Measurements from ENCODE around the gene RFC5.

Gene RFC5

DNA sequence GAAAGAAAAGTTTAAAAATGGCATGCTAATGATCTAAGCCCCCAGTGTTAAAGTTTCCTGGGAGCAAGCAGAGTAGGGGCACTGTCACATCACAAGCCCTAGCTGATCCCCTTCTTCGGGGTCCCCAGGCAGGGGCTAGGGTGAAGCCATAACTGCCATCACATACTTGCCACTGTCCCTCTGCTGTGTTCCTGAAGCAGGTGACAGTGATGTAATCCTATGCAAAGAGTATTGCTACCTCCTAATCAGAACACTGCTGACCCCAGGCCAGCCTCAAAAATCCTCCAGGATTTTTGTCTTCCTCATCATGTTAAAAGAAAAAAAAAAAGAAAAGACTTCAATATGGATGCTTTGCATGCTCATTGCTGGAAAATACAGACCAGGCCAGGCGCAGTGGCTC is 1.2 kb upstream of the RFC5 start:
- no peak overlapping the region for H3K27ac ChIP-seq (replicated peaks)
- no peak overlapping the region for H3K4me3 ChIP-seq (replicated peaks; ENCODE audit: insufficient read depth, low read length)
- TF ChIP-seq, protein P1, sequence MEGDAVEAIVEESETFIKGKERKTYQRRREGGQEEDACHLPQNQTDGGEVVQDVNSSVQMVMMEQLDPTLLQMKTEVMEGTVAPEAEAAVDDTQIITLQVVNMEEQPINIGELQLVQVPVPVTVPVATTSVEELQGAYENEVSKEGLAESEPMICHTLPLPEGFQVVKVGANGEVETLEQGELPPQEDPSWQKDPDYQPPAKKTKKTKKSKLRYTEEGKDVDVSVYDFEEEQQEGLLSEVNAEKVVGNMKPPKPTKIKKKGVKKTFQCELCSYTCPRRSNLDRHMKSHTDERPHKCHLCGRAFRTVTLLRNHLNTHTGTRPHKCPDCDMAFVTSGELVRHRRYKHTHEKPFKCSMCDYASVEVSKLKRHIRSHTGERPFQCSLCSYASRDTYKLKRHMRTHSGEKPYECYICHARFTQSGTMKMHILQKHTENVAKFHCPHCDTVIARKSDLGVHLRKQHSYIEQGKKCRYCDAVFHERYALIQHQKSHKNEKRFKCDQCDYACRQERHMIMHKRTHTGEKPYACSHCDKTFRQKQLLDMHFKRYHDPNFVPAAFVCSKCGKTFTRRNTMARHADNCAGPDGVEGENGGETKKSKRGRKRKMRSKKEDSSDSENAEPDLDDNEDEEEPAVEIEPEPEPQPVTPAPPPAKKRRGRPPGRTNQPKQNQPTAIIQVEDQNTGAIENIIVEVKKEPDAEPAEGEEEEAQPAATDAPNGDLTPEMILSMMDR (IDR thresholded peaks at IDR 0.05; ENCODE audit: insufficient read depth, low read length) = no peak
- TF ChIP-seq, protein P2, sequence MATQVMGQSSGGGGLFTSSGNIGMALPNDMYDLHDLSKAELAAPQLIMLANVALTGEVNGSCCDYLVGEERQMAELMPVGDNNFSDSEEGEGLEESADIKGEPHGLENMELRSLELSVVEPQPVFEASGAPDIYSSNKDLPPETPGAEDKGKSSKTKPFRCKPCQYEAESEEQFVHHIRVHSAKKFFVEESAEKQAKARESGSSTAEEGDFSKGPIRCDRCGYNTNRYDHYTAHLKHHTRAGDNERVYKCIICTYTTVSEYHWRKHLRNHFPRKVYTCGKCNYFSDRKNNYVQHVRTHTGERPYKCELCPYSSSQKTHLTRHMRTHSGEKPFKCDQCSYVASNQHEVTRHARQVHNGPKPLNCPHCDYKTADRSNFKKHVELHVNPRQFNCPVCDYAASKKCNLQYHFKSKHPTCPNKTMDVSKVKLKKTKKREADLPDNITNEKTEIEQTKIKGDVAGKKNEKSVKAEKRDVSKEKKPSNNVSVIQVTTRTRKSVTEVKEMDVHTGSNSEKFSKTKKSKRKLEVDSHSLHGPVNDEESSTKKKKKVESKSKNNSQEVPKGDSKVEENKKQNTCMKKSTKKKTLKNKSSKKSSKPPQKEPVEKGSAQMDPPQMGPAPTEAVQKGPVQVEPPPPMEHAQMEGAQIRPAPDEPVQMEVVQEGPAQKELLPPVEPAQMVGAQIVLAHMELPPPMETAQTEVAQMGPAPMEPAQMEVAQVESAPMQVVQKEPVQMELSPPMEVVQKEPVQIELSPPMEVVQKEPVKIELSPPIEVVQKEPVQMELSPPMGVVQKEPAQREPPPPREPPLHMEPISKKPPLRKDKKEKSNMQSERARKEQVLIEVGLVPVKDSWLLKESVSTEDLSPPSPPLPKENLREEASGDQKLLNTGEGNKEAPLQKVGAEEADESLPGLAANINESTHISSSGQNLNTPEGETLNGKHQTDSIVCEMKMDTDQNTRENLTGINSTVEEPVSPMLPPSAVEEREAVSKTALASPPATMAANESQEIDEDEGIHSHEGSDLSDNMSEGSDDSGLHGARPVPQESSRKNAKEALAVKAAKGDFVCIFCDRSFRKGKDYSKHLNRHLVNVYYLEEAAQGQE (IDR thresholded peaks at IDR 0.05; ENCODE audit: insufficient replicate concordance, low read depth) = no peak
- H3K27me3 ChIP-seq (ENCODE audit: insufficient read depth, poor library complexity, severe bottlenecking) = no peaks in the 10 kb centered on the region
- DNase-seq (ENCODE audit: low read depth in 1 of 2, low spot score in 1 of 2) = no peak

DNA sequence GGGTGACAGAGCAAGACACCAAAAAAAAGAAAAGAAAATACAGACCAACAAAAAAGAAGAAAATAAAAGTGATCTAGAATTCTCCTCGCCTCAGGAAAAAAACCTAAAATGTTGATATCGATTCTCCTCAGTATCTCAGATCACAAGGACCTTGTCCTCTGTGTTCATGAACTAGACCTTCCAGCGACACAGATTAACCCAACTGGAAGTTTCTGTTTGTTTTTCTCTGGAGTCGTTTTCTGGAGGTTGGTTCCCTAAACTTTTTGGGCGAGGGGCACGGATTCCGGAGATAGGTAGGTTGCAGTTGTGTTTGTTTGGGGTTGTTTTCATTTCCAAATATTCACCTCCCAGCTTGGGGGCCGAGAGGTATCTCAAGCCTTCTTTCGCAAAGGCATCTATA is 559 bp upstream of the RFC5 start:
- no peak overlapping the region; the same call in 1 of the 2 replicates for H3K4me3 ChIP-seq (replicated peaks; ENCODE audit: insufficient read depth, low read length)
- TF ChIP-seq, protein P2 (IDR thresholded peaks at IDR 0.05; ENCODE audit: insufficient replicate concordance, low read depth) = no peak
- TF ChIP-seq SPI1 (IDR thresholded peaks at IDR 0.05; ENCODE audit: borderline replicate concordance, low read depth) (no peak), POLR2AphosphoS5 (IDR thresholded peaks at IDR 0.05; ENCODE audit: low read depth) (no peak), GABPA (IDR thresholded peaks at IDR 0.05; ENCODE audit: low read depth) (no peak)
- TF ChIP-seq, protein P1 (IDR thresholded peaks at IDR 0.05; ENCODE audit: insufficient read depth, low read length) = no peak
- no peaks in the 10 kb centered on the region for H3K27me3 ChIP-seq (ENCODE audit: insufficient read depth, poor library complexity, severe bottlenecking)
- no peak for DNase-seq (ENCODE audit: low read depth in 1 of 2, low spot score in 1 of 2)
- H3K27ac ChIP-seq (replicated peaks) = no peak overlapping the region

DNA sequence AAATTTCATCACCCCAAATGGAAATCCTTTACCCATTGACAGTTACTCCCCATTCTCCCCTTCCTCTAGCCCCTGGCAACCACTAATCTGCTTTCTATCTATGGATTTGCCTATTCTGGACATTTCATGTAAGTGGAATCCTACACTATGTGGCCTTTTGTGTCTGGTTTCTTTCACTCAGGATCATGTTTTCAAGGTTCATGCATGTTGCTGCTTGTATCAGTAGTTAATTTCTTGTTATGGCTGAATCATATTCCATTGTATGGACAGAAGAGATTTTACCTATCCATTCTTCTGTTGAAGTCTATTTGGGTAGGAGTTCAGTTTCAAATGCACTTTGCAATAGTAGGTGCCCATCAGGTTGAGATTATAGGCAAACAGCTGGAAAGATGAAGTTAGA is 1.4 kb downstream of the RFC5 start:
- no peak for DNase-seq (ENCODE audit: low read depth in 1 of 2, low spot score in 1 of 2)
- no peak for TF ChIP-seq GABPA (IDR thresholded peaks at IDR 0.05; ENCODE audit: low read depth)
- no peak for TF ChIP-seq SPI1 (IDR thresholded peaks at IDR 0.05; ENCODE audit: borderline replicate concordance, low read depth)
- TF ChIP-seq, protein P1 (IDR thresholded peaks at IDR 0.05; ENCODE audit: insufficient read depth, low read length) = no peak
- TF ChIP-seq, protein P2 (IDR thresholded peaks at IDR 0.05; ENCODE audit: insufficient replicate concordance, low read depth) = no peak
- TF ChIP-seq POLR2AphosphoS5 (IDR thresholded peaks at IDR 0.05; ENCODE audit: low read depth) = no peak
- no peak overlapping the region for H3K27ac ChIP-seq (replicated peaks)
- no peaks in the 10 kb centered on the region for H3K27me3 ChIP-seq (ENCODE audit: insufficient read depth, poor library complexity, severe bottlenecking)
- H3K4me3 ChIP-seq (replicated peaks; ENCODE audit: insufficient read depth, low read length) = no peak overlapping the region

All from HL-60 (cell line).